Common myeloid progenitor, CD34-positive (primary cell): ENCODE measurements around the gene PHF2. TPM values are rescaled to one million over a fixed set of nuclear protein-coding genes. Genes with fewer than 3 reads are reported as not detected.

Experiments used
- CTCF ChIA-PET: fragments of 350-600 bp; sonication (Branson Sonifier 250); formaldehyde crosslinking; loops from one replicate; lab custom pipeline; 2021; ENCODE audit warnings: antibody characterized with exemption; lab: Charles Lee
- POLR2A ChIA-PET: fragments of 350-600 bp; sonication (Branson Sonifier 250); formaldehyde crosslinking; loops from one replicate; lab custom pipeline; 2021; ENCODE audit warnings: antibody characterized with exemption; lab: Charles Lee
- DNase-seq, 3 donors: peaks; one replicate each; pipeline versions ENCODE4 v3.0.0 to v3.0.0-alpha.2; 2013
- H3K27ac ChIP-seq, 2 experiments: 1 replicate in 1 of 2; 2 replicates in 1 of 2; pipeline ENCODE4 v1.7.0; 2013; ENCODE audit warnings: inconsistent platforms in 2 of 2, low read length in 2 of 2, mild to moderate bottlenecking in 2 of 2, low read depth in 1 of 2, moderate library complexity in 1 of 2; ENCODE audit not compliant: severe bottlenecking in 2 of 2, insufficient read depth in 1 of 2, poor library complexity in 1 of 2
- H3K27me3 ChIP-seq, 5 experiments: replicated peaks in 2 of 5; 1 replicate in 3 of 5; 2 replicates in 2 of 5; pipeline versions ENCODE4 v1.6.1 to v1.7.0; 2013; ENCODE audit warnings: low read length in 4 of 5, mild to moderate bottlenecking in 2 of 5, moderate library complexity in 2 of 5, inconsistent platforms in 1 of 5; ENCODE audit not compliant: insufficient read depth in 5 of 5, control insufficient read depth in 4 of 5
- H3K36me3 ChIP-seq, 4 experiments: 1 replicate in 2 of 4; 2 replicates in 2 of 4; pipeline versions ENCODE4 v1.6.1 to v1.7.0; 2013; ENCODE audit warnings: low read length in 3 of 4, control low read depth in 1 of 4, mild to moderate bottlenecking in 1 of 4; ENCODE audit not compliant: control insufficient read depth in 4 of 4, insufficient read depth in 4 of 4
- H3K4me1 ChIP-seq, 4 experiments: 1 replicate in 3 of 4; 2 replicates in 1 of 4; pipeline versions ENCODE4 v1.6.1 to v1.7.1; 2013; ENCODE audit warnings: low read length in 3 of 4, mild to moderate bottlenecking in 3 of 4, control low read depth in 1 of 4, inconsistent platforms in 1 of 4, moderate library complexity in 1 of 4; ENCODE audit not compliant: control insufficient read depth in 4 of 4, insufficient read depth in 4 of 4; ENCODE audit errors: control extremely low read depth in 1 of 4
- H3K4me3 ChIP-seq, 7 experiments: 1 replicate in 4 of 7; 2 replicates in 3 of 7; pipeline versions ENCODE4 v1.5.1 to v1.7.0; 2013; ENCODE audit warnings: mild to moderate bottlenecking in 7 of 7, low read length in 6 of 7, moderate library complexity in 6 of 7, inconsistent platforms in 2 of 7, low read depth in 2 of 7, control low read depth in 1 of 7; ENCODE audit not compliant: insufficient read depth in 4 of 7, control insufficient read depth in 1 of 7; ENCODE audit errors: extremely low read depth in 1 of 7
- H3K9me3 ChIP-seq, 5 experiments: 1 replicate in 4 of 5; 2 replicates in 1 of 5; pipeline versions ENCODE4 v1.6.1 to v1.7.1; 2013; ENCODE audit warnings: low read length in 4 of 5, mild to moderate bottlenecking in 2 of 5, inconsistent platforms in 1 of 5, low read depth in 1 of 5, moderate library complexity in 1 of 5; ENCODE audit not compliant: control insufficient read depth in 4 of 5, insufficient read depth in 2 of 5; ENCODE audit errors: control extremely low read depth in 1 of 5
- WGBS: methylation state at CpG from one replicate; pipeline ENCODE4 v1.1.5; 2013; ENCODE audit not compliant: insufficient coverage; 5-methylcytosine and 5-hydroxymethylcytosine counted together
- polyA plus RNA-seq: library from polyadenylated mRNA; unstranded; fragments of 120-200 nt; gene quantifications from one replicate; pipeline ENCODE4 v1.2.1, GENCODE V29; 2013

The PHF2 gene
- 16.6 TPM for polyA plus RNA-seq

DNA sequence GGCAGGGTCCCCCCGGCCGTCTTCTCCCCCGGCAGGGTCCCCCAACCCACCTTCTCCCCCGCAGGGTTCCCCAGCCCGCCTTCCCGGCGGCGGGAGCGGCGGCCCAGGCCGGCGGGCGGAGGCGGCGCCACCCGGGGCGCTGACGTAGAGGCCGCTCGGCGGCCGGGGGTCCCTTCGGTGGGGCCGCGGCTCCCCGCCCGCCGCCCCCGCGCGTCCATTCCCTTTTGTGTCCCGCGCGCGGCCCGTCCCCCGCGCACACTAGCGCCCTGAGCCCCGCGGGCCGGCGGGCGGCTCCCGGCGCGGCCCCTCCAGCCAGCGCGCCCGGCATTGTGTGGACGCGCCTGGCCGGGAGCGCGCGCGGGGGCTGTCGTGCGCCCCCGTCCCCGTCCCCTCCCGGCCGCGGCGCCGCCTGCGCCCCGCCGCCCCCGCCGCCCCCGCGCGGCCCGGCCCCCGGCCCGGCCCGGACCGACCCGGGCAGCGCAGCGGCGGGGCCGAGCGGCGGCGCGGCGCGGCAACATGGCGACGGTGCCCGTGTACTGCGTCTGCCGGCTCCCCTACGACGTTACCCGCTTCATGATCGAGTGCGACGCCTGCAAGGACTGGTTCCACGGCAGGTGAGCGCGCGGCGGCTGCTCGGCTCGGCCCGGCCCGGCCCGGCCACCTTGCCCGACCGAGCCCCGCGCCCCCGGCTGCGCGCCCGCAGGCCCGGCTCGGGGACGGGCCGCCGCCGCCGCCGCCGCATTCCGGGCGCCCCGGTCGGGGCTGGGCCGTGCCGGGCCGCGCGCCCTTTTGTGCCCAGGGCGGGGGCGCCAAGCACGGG, at the start of gene PHF2:
PHF2 (plus strand) TSS at position 327 of the 820 bp plus-strand sequence; CDS start at position 517, 190 bp downstream.
- peak within 1 kb of the TSS; percentile 54 to 81 for H3K27ac ChIP-seq
- peak; percentile 23 to 53 (median 33) for DNase-seq
- no peaks in the 10 kb centered on the region for H3K36me3 ChIP-seq
- POLR2A ChIA-PET = interaction anchor here (0.6 to 1.0 kb wide), 3 partner anchors 10 to 122 kb away, joined by 3 to 6 read pairs (median 4); no protein-coding TSS in a partner anchor
- no peaks in the 10 kb centered on the region for H3K27me3 ChIP-seq
- no peaks in the 10 kb centered on the region for H3K9me3 ChIP-seq
- WGBS = under 1% methylated on average over 93 of the region's 140 CpGs
- H3K4me1 ChIP-seq = peaks cover 0 to 34% (median 28%) of the 10 kb centered on the region in 4 experiments
- peak within 1 kb of the TSS; percentile 54 to 81 (median 77) for H3K4me3 ChIP-seq
- CTCF ChIA-PET = interaction anchor here (0.9 to 2.4 kb wide), 2 partner anchors 10 to 16 kb away, joined by 3 to 6 read pairs; no protein-coding TSS in a partner anchor

DNA sequence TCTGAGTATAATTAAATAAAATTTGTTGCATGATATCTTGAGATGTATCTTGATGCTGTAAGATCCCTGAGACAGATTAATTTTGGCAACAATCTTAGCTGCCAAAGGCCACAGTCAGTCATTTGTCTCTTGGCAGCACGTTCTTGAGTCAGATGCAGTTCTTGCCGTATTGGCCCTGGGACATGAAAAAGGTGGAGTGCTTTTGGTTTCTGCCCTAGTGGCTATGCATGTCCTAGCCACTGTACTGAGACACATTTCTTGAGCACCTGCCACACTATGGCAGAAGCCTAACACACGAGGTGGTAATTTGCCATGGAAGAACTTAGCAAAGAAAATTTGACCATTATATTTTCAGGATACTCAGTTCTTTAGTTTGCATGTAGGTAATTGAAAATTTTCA, 45.0 kb upstream of the PHF2 start:
- WGBS = 96% methylated on average over 2 of the region's 3 CpGs
- H3K9me3 ChIP-seq = no peaks in the 10 kb centered on the region
- H3K4me3 ChIP-seq = no peak overlapping the region
- ChIA-PET POLR2A (no interaction called here), CTCF (no interaction called here)
- no peaks in the 10 kb centered on the region for H3K4me1 ChIP-seq
- DNase-seq = peak in 2 of 3 donors; percentile 25 to 30
- peaks cover 28 to 94% (median 61%) of the 10 kb centered on the region in 4 experiments for H3K36me3 ChIP-seq
- H3K27me3 ChIP-seq = no peaks in the 10 kb centered on the region
- H3K27ac ChIP-seq = no peak overlapping the region

DNA sequence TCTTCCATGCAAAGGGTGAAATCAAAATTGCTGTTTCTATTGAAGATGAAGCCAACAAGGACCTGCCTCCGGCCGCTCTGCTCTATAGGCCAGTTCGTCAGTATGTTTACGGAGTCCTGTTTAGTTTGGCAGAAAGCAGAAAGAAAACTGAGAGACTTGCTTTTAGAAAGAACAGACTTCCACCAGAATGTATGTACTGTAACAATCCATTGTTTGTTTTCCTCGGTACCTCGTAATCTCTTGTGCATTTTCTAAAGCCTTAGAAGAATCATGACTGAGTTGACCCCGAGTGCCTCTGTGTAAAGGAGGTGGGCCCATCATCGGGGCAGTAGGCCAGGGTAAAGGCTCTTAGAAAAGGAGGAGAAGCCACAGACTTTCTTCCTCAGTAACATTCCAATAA, 44.2 kb upstream of the PHF2 start:
- no peak for DNase-seq
- ChIA-PET CTCF (no interaction called here), POLR2A (no interaction called here)
- H3K4me3 ChIP-seq = no peak overlapping the region
- H3K27ac ChIP-seq = no peak overlapping the region
- H3K27me3 ChIP-seq = no peaks in the 10 kb centered on the region
- WGBS = 92% methylated on average over 6 of the region's 8 CpGs
- peaks cover 30 to 93% (median 56%) of the 10 kb centered on the region in 4 experiments for H3K36me3 ChIP-seq
- H3K9me3 ChIP-seq = no peaks in the 10 kb centered on the region
- H3K4me1 ChIP-seq = no peaks in the 10 kb centered on the region

DNA sequence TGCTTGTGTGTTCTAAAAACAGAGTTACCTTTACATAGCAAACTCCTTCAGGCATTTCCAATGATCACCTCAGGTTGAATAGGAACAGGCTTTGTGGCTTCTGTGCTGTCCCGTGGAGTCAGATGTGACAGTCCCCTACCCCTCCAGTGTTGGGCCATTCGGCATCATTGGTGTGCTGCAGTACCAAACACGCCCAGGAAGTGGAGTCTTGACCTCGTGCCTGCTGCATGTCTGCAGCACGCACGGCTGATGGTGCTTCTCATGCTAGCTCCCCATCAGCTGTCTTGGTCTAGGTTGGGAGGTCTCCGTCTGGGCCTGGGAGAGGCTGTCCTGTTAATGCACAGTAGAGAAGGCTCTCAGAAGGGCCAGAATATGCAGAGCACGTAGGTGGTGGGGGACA, 42.5 kb upstream of the PHF2 start:
- H3K9me3 ChIP-seq = no peaks in the 10 kb centered on the region
- H3K4me1 ChIP-seq = no peaks in the 10 kb centered on the region
- 98% methylated on average over 7 of the region's 8 CpGs for WGBS
- H3K4me3 ChIP-seq = no peak overlapping the region
- H3K36me3 ChIP-seq = peaks cover 27 to 85% (median 51%) of the 10 kb centered on the region in 4 experiments
- no peaks in the 10 kb centered on the region for H3K27me3 ChIP-seq
- H3K27ac ChIP-seq = no peak overlapping the region
- POLR2A ChIA-PET = no interaction called here
- CTCF ChIA-PET = interaction anchor here (0.6 kb wide), 1 partner anchor 32 kb away, joined by 3 read pairs; no protein-coding TSS in a partner anchor
- DNase-seq = no peak

DNA sequence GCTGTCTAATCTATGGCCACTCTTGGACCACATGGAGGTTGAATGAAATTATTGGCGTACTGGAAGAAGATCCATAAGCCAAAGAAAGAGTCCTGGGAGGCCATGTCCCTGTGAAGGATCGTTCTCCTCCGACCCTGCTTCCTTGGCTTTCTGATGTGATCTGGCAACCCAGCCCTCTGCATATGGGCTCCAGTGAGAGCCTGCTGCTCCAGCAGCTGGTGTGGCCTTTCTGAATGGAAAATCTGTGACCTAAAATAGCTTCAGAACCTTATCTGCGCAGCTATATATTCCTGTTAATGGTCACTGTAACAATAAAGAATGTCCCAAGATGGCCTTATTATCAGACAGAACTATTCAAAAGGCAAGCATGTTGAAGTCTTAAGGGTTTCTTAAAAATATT, 40.2 kb upstream of the PHF2 start:
- ChIA-PET POLR2A (no interaction called here), CTCF (interaction anchor here (1.3 kb wide), 1 partner anchor 9 kb away, joined by 3 read pairs; no protein-coding TSS in a partner anchor)
- no peak for DNase-seq
- Histone ChIP-seq H3K9me3 (no peaks in the 10 kb centered on the region), H3K4me3 (no peak overlapping the region), H3K27me3 (no peaks in the 10 kb centered on the region), H3K36me3 (peaks cover 25 to 77% (median 50%) of the 10 kb centered on the region in 4 experiments), H3K4me1 (no peaks in the 10 kb centered on the region), H3K27ac (no peak overlapping the region)
- WGBS = 100% methylated on average over 4 of the region's 4 CpGs

DNA sequence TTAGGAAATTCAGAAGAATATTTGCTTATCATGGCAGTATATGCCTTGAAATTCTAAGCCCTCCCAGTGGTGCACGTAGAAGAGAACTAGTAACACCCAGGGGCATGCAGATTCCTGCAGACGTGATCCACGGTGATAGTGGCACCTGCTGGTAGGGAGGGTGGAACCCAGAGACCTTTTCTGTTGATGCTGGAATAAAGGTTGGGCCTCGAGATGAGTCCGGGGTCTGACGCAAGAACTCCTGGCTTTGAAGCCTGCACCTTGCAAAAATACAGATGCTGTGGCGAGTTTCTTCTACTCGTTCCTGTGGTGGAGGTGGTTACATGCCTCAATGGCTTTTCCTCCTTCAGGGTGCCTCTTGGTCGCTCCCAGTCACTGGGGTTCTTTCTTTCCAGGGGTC, 39.5 kb upstream of the PHF2 start:
- Histone ChIP-seq H3K27ac (no peak overlapping the region), H3K27me3 (no peaks in the 10 kb centered on the region), H3K36me3 (peaks cover 26 to 77% (median 47%) of the 10 kb centered on the region in 4 experiments), H3K4me1 (no peaks in the 10 kb centered on the region), H3K4me3 (no peak overlapping the region), H3K9me3 (no peaks in the 10 kb centered on the region)
- ChIA-PET POLR2A (no interaction called here), CTCF (interaction anchor here (1.0 to 1.1 kb wide), 2 partner anchors 12 to 20 kb away, joined by 3 read pairs; no protein-coding TSS in a partner anchor)
- DNase-seq = peak in 1 of 3 donors; percentile 10
- WGBS = 96% methylated on average over 6 of the region's 9 CpGs

DNA sequence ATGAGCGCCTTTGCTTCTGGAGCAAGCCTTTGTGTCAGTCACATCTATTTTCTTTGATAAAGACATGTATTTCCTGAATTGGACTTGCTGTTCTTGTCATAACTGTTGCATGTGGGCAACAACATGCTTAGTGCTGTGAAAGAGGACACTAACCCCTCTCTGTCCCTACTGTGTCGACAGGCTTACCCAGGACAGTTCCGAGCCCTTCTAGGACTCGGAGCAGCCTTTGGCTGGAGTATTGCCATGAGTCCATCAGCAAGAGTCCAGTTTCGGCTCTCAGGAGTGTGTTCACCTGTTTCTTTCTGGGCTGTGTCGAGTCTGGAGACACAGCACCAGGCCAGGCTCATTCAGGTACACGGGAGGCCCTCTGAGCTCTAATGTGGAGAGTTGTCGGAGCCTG, 36.1 kb upstream of the PHF2 start:
- ChIA-PET CTCF (no interaction called here), POLR2A (no interaction called here)
- DNase-seq = no peak
- Histone ChIP-seq H3K27me3 (no peaks in the 10 kb centered on the region), H3K4me1 (no peaks in the 10 kb centered on the region), H3K36me3 (peaks cover 20 to 72% (median 40%) of the 10 kb centered on the region in 4 experiments), H3K27ac (no peak overlapping the region), H3K9me3 (no peaks in the 10 kb centered on the region), H3K4me3 (no peak overlapping the region)
- 100% methylated on average over 8 of the region's 8 CpGs for WGBS
